Measurements from ENCODE around the gene RBM4B. TPM values are rescaled to one million over a fixed set of nuclear protein-coding genes. Genes with fewer than 3 reads are reported as not detected.

RBM4B gene
- total and polyA plus RNA-seq, 2 of the 13 experiments (the other 11 are each of a cell fraction or from before 2014, with no cell fraction given): 25.8 to 32.4 TPM

- Histone ChIP-seq H3K9ac (ENCODE audit: insufficient read depth, low read depth, low read length) (no peak overlapping the region), H3K27ac (ENCODE audit: extremely low read length, insufficient read depth, low read length) (no peak overlapping the region), H3K4me3 (replicated peaks in 1 of 3; ENCODE audit: insufficient read depth in 1 of 3, low read depth in 2 of 3, low read length in 3 of 3) (no peak overlapping the region), H3K79me2 (ENCODE audit: insufficient read depth, low read length) (peaks cover 80% of the 10 kb centered on the region), H3K4me2 (ENCODE audit: low read depth, low read length) (no peak overlapping the region), H3K4me1 (ENCODE audit: insufficient read depth, low read length) (peaks cover 8% of the 10 kb centered on the region), H3K27me3 (ENCODE audit: control insufficient read depth in 1 of 2, insufficient read depth in 2 of 2, low read length in 2 of 2) (no peaks in the 10 kb centered on the region), H3K9me3 (ENCODE audit: low read length) (no peaks in the 10 kb centered on the region), H3K36me3 (replicated peaks in 1 of 2; ENCODE audit: control insufficient read depth in 1 of 2, insufficient read depth in 2 of 2, low read length in 2 of 2) (peaks cover 13 to 31% of the 10 kb centered on the region in 2 experiments), H4K20me1 (ENCODE audit: insufficient read depth, low read length) (peaks cover 8% of the 10 kb centered on the region; the same call in 1 of the 2 replicates), H2AFZ (ENCODE audit: low read length) (no peak overlapping the region)
- WGBS (ENCODE audit: low lambda C conversion rate): 98% methylated on average over 6 of the region's 6 CpGs
- ATAC-seq (no peak), DNase-seq (ENCODE audit: low spot score) (no peak), FAIRE-seq (no peak)
- BruUV-seq (replicated peaks): no TSS peak
- in situ Hi-C loops (cut with HindIII; ENCODE audit: extremely low pct_ligation_motif_present, low pct_unique_long_range_greater_than_20kb): no loop called here
- ChIA-PET POLR2A (no interaction called here), CTCF (ENCODE audit: low intra/inter-chr PET ratio, low total read pairs) (no interaction called here)
- intact Hi-C loops (cut with micrococcal nuclease; ENCODE audit: unreplicated experiment): no loop called here
- TF ChIP-seq HOXA7 (CRISPR knock-in tag; IDR thresholded peaks at IDR 0.05): no peak
- TF ChIP-seq ZMYM3 (CRISPR knock-in tag; IDR thresholded peaks at IDR 0.05): no peak
- no peak for TF ChIP-seq ZFP37 (CRISPR knock-in tag; IDR thresholded peaks at IDR 0.05; ENCODE audit: borderline replicate concordance)
- no peak for TF ChIP-seq POLR2G (IDR thresholded peaks at IDR 0.05; ENCODE audit: low read depth, low read length)
- no peak for TF ChIP-seq CHD2 (IDR thresholded peaks at IDR 0.05; ENCODE audit: low read depth, low read length)
- TF ChIP-seq ARID4A (CRISPR knock-in tag; IDR thresholded peaks at IDR 0.05; ENCODE audit: borderline replicate concordance): no peak
- TF ChIP-seq ZNF264 (CRISPR knock-in tag; IDR thresholded peaks at IDR 0.05): no peak
- no peak for TF ChIP-seq SNAPC4 (CRISPR knock-in tag; IDR thresholded peaks at IDR 0.05)
- TF ChIP-seq ZNF230 (CRISPR knock-in tag; IDR thresholded peaks at IDR 0.05): no peak
- no peak for TF ChIP-seq ZNF790 (CRISPR knock-in tag; IDR thresholded peaks at IDR 0.05; ENCODE audit: borderline replicate concordance)
- TF ChIP-seq NR2F6 (IDR thresholded peaks at IDR 0.05): no peak
- TF ChIP-seq NR2F6 (CRISPR knock-in tag; IDR thresholded peaks at IDR 0.05): no peak
- TF ChIP-seq ZNF512B (CRISPR knock-in tag; IDR thresholded peaks at IDR 0.05; ENCODE audit: borderline replicate concordance): no peak
- TF ChIP-seq ZNF446 (CRISPR knock-in tag; IDR thresholded peaks at IDR 0.05): no peak
Measured at GRCh38 chr11:66631883-66632282, 45.8 kb downstream of the RBM4B start.

All from HepG2 (cell line).